CD4-positive, alpha-beta memory T cell (primary cell): ENCODE data around the gene COL23A1. TPM values are rescaled to one million over a fixed set of nuclear protein-coding genes. Genes with fewer than 3 reads are reported as not detected.

ENCODE experiments used
- CTCF ChIA-PET: fragments of 350-600 bp; sonication (Branson Sonifier 250); formaldehyde crosslinking; loops from one replicate; lab custom pipeline; 2021; ENCODE audit warnings: inconsistent platforms; ENCODE audit not compliant: partially characterized antibody; lab: Charles Lee
- POLR2A ChIA-PET: fragments of 350-600 bp; sonication (Branson Sonifier 250); formaldehyde crosslinking; loops from one replicate; lab custom pipeline; 2021; ENCODE audit not compliant: partially characterized antibody; lab: Charles Lee
- DNase-seq, 5 donors: peaks; one replicate each; pipeline versions ENCODE4 v3.0.0 to v3.0.0-alpha.2; 2020 to 2022; ENCODE audit warnings: mixed read lengths in 1 of 5
- H3K27ac ChIP-seq: one replicate; pipeline ENCODE4 v1.7.0; 2013; ENCODE audit warnings: low read depth, low read length
- H3K27me3 ChIP-seq: 2 replicates; pipeline ENCODE4 v1.7.0; 2013; ENCODE audit warnings: mild to moderate bottlenecking, low read length, moderate library complexity; ENCODE audit not compliant: insufficient read depth
- H3K36me3 ChIP-seq: 2 replicates; pipeline ENCODE4 v1.7.0; 2013; ENCODE audit warnings: mild to moderate bottlenecking, low read length, moderate library complexity; ENCODE audit not compliant: insufficient read depth
- H3K4me1 ChIP-seq: 2 replicates; pipeline ENCODE4 v1.7.0; 2013; ENCODE audit warnings: mild to moderate bottlenecking, low read length, moderate library complexity; ENCODE audit not compliant: insufficient read depth
- H3K4me3 ChIP-seq, 2 donors: one replicate each; pipeline ENCODE4 v1.7.0; 2013; ENCODE audit warnings: low read length in 2 of 2, mild to moderate bottlenecking in 1 of 2
- H3K9me3 ChIP-seq, 2 donors: one replicate each; pipeline ENCODE4 v1.7.0; 2013; ENCODE audit warnings: low read length in 2 of 2, control low read depth in 1 of 2; ENCODE audit not compliant: control insufficient read depth in 1 of 2
- H3K27ac Mint-ChIP-seq, 7 donors: one replicate each; pipeline ENCODE4 v1.8.0; 2020 to 2021; ENCODE audit warnings: mixed read lengths in 7 of 7, mild to moderate bottlenecking in 6 of 7, inconsistent platforms in 3 of 7, moderate library complexity in 3 of 7
- H3K27me3 Mint-ChIP-seq, 2 donors: one replicate each; pipeline ENCODE4 v1.8.0; 2020 to 2021; ENCODE audit warnings: mixed read lengths in 2 of 2
- H3K36me3 Mint-ChIP-seq, 2 donors: one replicate each; pipeline ENCODE4 v1.8.0; 2020 to 2021; ENCODE audit warnings: mixed read lengths in 2 of 2, inconsistent platforms in 1 of 2, mild to moderate bottlenecking in 1 of 2
- H3K4me1 Mint-ChIP-seq, 4 donors: one replicate each; pipeline ENCODE4 v1.8.0; 2020 to 2021; ENCODE audit warnings: mixed read lengths in 4 of 4, mild to moderate bottlenecking in 1 of 4
- H3K4me3 Mint-ChIP-seq, 8 donors: one replicate each; pipeline ENCODE4 v1.8.0; 2020 to 2021; ENCODE audit warnings: mixed read lengths in 8 of 8, mild to moderate bottlenecking in 7 of 8, moderate library complexity in 6 of 8, inconsistent platforms in 3 of 8
- H3K9me3 Mint-ChIP-seq, 8 donors: one replicate each; pipeline ENCODE4 v1.8.0; 2020 to 2021; ENCODE audit warnings: mixed read lengths in 8 of 8, mild to moderate bottlenecking in 5 of 8, inconsistent platforms in 3 of 8, moderate library complexity in 1 of 8
- intact Hi-C: fragments of 100-400 bp; cut with micrococcal nuclease; formaldehyde crosslinking; loops from one replicate; pipeline ENCODE4 v1.15.1; 2023
- polyA plus RNA-seq, 2 donors: library from polyadenylated mRNA; unstranded; fragments of 300-500 nt; fragmentation: Illumina TruSeq; gene quantifications; one replicate each; pipeline ENCODE4 v1.2.3, GENCODE V29; 2021
- total RNA-seq, 2 experiments: library from RNA; stranded (reverse); gene quantifications; one replicate each; pipeline ENCODE4 v1.2.3, GENCODE V29; 2021

COL23A1 gene
- total and polyA plus RNA-seq, 4 experiments from 2014 or later: 0.17 to 0.25 TPM; not detected in 2

DNA sequence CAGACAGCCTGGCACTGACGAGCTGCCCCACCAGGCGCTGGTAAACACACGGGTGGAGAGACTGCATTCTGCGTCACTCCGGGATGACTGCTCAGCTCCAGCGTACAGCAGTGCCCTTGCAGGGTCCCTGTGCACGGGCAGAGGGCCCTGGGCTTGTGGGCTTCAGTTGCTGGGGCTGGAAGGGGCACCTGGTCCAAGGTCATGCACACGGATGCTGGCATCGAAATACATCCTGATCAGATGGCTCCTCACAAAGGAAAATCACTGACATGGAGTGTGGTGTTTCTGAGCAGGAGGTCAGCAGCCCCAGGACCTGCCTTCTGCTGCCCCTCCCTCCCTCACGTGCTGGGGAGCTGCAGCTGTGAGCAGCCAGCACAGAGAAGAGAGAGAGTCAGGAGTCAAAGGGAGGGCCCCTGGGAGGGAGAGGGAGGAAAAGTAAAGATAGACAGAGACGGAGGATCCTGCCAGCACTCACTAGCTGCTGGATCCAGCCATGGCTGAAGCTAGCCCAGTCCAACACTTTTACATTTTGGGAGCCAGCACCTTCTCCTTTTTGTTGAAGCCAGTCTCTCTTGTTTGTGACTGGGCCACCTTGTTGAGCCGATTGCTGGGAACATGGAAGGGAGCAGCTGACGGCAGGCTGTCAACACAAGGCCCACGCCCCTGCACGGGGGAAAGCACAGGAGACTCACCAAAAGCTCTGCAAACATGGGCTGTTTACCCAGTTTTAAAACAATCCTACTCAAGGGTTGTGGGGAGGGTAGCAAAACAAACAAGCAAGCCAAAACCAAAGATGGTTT, 191.1 kb downstream of the COL23A1 start:
- Mint-ChIP-seq H3K4me3 (no peak overlapping the region), H3K36me3 (no peaks in the 10 kb centered on the region), H3K27me3 (peaks cover 5 to 11% of the 10 kb centered on the region in 2 donors), H3K4me1 (no peaks in the 10 kb centered on the region), H3K27ac (no peak overlapping the region), H3K9me3 (no peaks in the 10 kb centered on the region)
- Histone ChIP-seq H3K36me3 (no peaks in the 10 kb centered on the region), H3K9me3 (no peaks in the 10 kb centered on the region), H3K4me1 (no peaks in the 10 kb centered on the region), H3K4me3 (no peak overlapping the region), H3K27ac (no peak overlapping the region), H3K27me3 (no peaks in the 10 kb centered on the region)
- ChIA-PET POLR2A (no interaction called here), CTCF (no interaction called here)
- DNase-seq: no peak
- intact Hi-C loops: no loop called here

DNA sequence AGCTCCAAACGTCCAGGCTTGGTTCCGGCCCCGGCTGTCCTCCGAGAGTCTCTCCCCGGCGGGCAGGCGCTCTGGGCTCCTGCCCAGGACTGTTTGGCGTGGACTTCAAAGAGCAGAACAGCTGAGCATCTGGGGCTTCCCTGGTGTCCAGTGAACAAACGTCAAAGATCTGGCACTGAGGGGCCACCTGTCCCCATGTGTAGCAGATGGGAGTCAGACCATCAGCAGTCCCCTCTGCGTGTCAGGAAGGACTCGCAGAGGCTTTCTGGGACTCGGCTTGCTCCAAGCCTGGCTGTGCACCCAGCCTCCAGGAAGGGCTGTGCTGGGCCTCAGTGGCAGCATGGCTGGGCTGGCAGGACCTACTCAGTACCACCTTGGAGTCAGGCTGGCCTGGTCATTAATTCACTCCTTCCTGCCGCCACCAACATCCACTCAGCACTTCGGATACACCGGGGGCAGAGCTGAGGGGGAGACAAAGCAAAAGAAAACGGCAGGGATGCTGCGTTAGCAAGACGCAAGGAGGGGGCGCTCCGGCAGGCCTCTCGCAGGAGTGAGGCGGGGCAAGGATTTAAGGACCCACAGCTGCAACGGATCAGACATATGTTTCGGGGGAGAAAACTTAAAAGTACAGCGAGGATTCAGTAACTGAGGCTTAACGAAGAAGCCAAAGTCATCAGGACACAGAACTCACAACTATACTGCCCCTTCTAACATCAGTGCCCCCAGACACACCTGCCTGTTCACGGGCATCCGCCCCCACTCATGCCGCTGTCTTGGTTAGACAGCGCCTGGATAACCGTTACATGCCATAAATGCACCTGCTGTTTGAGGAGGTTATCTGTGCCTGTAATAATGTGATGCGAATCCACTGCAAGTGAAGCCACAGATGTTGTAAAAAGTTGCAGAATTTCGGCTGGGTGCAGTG, 193.1 kb downstream of the COL23A1 start:
- DNase-seq: no peak
- intact Hi-C loops: no loop called here
- no peaks in the 10 kb centered on the region for H3K4me1 Mint-ChIP-seq
- H3K27me3 Mint-ChIP-seq: peaks cover 4 to 7% of the 10 kb centered on the region in 2 donors
- CTCF ChIA-PET: no interaction called here
- Histone ChIP-seq H3K36me3 (no peaks in the 10 kb centered on the region), H3K4me1 (no peaks in the 10 kb centered on the region), H3K27me3 (no peaks in the 10 kb centered on the region), H3K4me3 (no peak overlapping the region), H3K9me3 (no peaks in the 10 kb centered on the region), H3K27ac (no peak overlapping the region)
- H3K4me3 Mint-ChIP-seq: no peak overlapping the region
- H3K27ac Mint-ChIP-seq: no peak overlapping the region
- H3K9me3 Mint-ChIP-seq: no peaks in the 10 kb centered on the region
- no peaks in the 10 kb centered on the region for H3K36me3 Mint-ChIP-seq
- POLR2A ChIA-PET: no interaction called here

DNA sequence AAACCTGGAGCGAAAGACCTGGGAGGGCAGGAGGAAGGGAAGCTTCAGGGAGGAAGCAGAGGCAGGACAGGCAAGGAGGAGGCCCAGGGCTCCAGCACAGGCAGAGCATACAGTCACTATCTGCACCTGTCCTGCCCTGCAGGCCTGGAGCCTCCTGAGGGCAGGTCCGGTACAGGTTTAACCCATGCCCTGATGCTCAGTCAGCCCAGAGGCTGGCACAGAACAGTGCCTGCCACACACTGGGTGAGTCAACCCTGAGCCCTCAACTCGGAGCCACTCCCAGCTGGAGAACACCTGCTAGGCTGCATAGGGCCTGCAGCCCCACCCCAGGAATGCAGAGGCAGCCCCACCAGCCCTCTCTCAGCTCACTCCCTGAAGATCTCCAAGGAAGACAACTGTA, 196.1 kb downstream of the COL23A1 start:
- POLR2A ChIA-PET: no interaction called here
- no peak for DNase-seq

DNA sequence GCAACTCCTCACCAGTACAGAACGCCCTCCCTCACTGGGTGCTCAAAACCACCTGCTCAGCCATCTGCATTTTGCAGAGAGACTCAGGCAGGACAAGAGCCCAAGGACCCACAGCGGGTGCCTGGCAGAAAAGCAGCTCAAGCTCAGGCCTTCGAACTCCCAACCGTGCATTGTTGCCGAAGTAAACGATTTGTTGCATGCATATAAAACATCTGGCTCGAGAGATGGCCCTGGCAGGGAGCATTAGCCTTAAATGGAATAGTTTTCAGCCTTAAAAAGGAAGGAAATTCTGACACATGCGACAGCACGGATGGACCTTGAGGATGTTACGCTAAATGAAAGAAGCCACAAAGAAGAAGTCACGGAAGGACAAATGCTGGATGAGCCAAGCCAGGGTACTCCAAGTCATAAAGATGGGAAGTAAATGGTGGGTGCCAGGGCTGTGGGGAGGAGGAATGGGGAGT, 197.2 kb downstream of the COL23A1 start:
- ChIA-PET POLR2A (no interaction called here), CTCF (no interaction called here)
- H3K36me3 ChIP-seq: no peaks in the 10 kb centered on the region
- no peaks in the 10 kb centered on the region for H3K9me3 ChIP-seq
- no peak for DNase-seq
- H3K27me3 Mint-ChIP-seq: peaks cover 1 to 10% of the 10 kb centered on the region in 2 donors
- H3K4me3 ChIP-seq: no peak overlapping the region
- no peaks in the 10 kb centered on the region for H3K4me1 ChIP-seq
- H3K9me3 Mint-ChIP-seq: no peaks in the 10 kb centered on the region
- H3K27ac ChIP-seq: no peak overlapping the region
- no peak overlapping the region for H3K4me3 Mint-ChIP-seq
- intact Hi-C loops: no loop called here
- no peaks in the 10 kb centered on the region for H3K27me3 ChIP-seq
- H3K27ac Mint-ChIP-seq: no peak overlapping the region
- H3K4me1 Mint-ChIP-seq: no peaks in the 10 kb centered on the region
- no peaks in the 10 kb centered on the region for H3K36me3 Mint-ChIP-seq

More for the DNA sequence above, 196.1 kb downstream of the COL23A1 start:
- H3K4me1 ChIP-seq: no peaks in the 10 kb centered on the region
- H3K36me3 Mint-ChIP-seq: no peaks in the 10 kb centered on the region
- no peak overlapping the region for H3K27ac Mint-ChIP-seq
- intact Hi-C loops: no loop called here
- no peaks in the 10 kb centered on the region for H3K36me3 ChIP-seq
- CTCF ChIA-PET: no interaction called here
- no peaks in the 10 kb centered on the region for H3K4me1 Mint-ChIP-seq
- no peaks in the 10 kb centered on the region for H3K27me3 ChIP-seq
- H3K9me3 ChIP-seq: no peaks in the 10 kb centered on the region
- no peak overlapping the region for H3K27ac ChIP-seq
- no peak overlapping the region for H3K4me3 ChIP-seq
- peaks cover 2 to 6% of the 10 kb centered on the region in 2 donors for H3K27me3 Mint-ChIP-seq
- no peak overlapping the region for H3K4me3 Mint-ChIP-seq
- no peaks in the 10 kb centered on the region for H3K9me3 Mint-ChIP-seq

DNA sequence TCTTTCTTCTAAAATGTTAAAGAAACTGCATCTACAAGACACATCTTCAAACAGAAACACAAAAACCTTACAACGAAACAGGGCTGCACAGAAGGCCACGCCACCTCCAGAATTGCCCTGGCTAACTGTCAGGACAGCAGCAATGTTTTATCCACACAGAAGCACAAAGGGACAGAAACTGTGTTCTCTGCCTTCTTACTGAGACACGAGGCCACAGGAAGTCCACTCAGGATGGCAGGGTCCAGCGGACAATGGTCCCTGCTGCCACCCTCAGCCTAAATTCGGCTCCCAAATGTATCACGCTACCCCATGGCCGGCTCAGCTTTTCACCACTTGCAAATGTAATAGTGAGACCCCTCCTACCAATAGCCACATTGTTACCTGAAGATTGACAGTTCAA, 197.8 kb downstream of the COL23A1 start:
- H3K27me3 ChIP-seq: no peaks in the 10 kb centered on the region
- no peak for DNase-seq

DNA sequence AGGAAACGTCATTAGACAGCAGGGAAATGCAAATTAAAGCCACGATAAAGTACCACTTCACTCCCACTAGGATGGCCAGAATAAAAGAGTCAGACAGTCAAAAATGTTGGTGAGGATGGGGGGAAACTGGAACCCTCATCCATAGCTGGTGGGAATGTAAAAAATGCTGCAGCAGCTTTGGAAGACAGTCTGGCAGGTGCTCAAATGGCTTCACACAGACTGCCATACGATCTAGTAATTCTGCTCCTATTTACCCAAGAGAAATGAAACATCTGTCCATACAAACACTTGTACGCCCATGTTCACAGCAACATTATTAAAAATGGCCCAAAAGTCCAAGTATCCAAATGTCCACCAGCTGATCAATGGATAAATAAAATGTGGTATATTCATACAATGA, 198.7 kb downstream of the COL23A1 start:
- peaks cover 5 to 8% of the 10 kb centered on the region in 2 donors for H3K27me3 Mint-ChIP-seq
- no peak for DNase-seq

More for the DNA sequence above, 197.8 kb downstream of the COL23A1 start:
- Histone ChIP-seq H3K27ac (no peak overlapping the region), H3K36me3 (no peaks in the 10 kb centered on the region), H3K4me1 (no peaks in the 10 kb centered on the region), H3K9me3 (no peaks in the 10 kb centered on the region), H3K4me3 (no peak overlapping the region)
- no peaks in the 10 kb centered on the region for H3K36me3 Mint-ChIP-seq
- H3K27me3 Mint-ChIP-seq: peaks cover 2 to 8% of the 10 kb centered on the region in 2 donors
- H3K27ac Mint-ChIP-seq: no peak overlapping the region
- H3K9me3 Mint-ChIP-seq: no peaks in the 10 kb centered on the region
- ChIA-PET CTCF (no interaction called here), POLR2A (no interaction called here)
- no peaks in the 10 kb centered on the region for H3K4me1 Mint-ChIP-seq
- intact Hi-C loops: no loop called here
- H3K4me3 Mint-ChIP-seq: no peak overlapping the region

DNA sequence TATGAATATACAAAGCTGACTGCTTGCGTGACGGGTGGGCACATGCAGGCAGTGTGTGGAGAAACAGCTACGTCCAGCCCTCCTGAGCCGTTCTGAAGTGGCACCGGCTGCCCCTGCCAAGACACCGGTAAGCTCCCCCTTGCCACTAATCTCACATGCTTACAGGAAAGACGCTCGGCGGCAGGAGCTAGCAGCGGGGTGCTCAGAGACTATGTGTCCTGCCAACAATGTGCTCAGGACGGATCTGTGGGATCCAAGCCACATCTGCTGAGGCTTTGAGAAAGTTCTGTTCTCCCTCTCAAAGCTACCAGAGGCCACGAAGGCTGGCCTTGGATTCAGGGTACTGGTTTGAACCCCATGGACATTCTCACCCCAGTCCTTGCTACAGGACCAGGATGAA, 200.4 kb downstream of the COL23A1 start:
- POLR2A ChIA-PET: no interaction called here
- no peak for DNase-seq
- Mint-ChIP-seq H3K9me3 (no peaks in the 10 kb centered on the region), H3K27me3 (peaks cover 5 to 13% of the 10 kb centered on the region in 2 donors), H3K36me3 (no peaks in the 10 kb centered on the region), H3K4me1 (no peaks in the 10 kb centered on the region), H3K27ac (no peak overlapping the region), H3K4me3 (no peak overlapping the region)
- H3K27ac ChIP-seq: no peak overlapping the region
- intact Hi-C loops: no loop called here
- H3K27me3 ChIP-seq: no peaks in the 10 kb centered on the region
- H3K9me3 ChIP-seq: no peaks in the 10 kb centered on the region
- no peaks in the 10 kb centered on the region for H3K36me3 ChIP-seq
- H3K4me1 ChIP-seq: no peaks in the 10 kb centered on the region
- CTCF ChIA-PET: no interaction called here
- H3K4me3 ChIP-seq: no peak overlapping the region

More for the DNA sequence above, 198.7 kb downstream of the COL23A1 start:
- ChIA-PET CTCF (no interaction called here), POLR2A (no interaction called here)
- H3K4me1 Mint-ChIP-seq: no peaks in the 10 kb centered on the region
- no peak overlapping the region for H3K27ac ChIP-seq
- no peaks in the 10 kb centered on the region for H3K27me3 ChIP-seq
- H3K4me3 ChIP-seq: no peak overlapping the region
- H3K9me3 Mint-ChIP-seq: no peaks in the 10 kb centered on the region
- no peaks in the 10 kb centered on the region for H3K36me3 Mint-ChIP-seq
- H3K9me3 ChIP-seq: no peaks in the 10 kb centered on the region
- H3K27ac Mint-ChIP-seq: no peak overlapping the region
- no peak overlapping the region for H3K4me3 Mint-ChIP-seq
- intact Hi-C loops: no loop called here
- no peaks in the 10 kb centered on the region for H3K4me1 ChIP-seq
- no peaks in the 10 kb centered on the region for H3K36me3 ChIP-seq
